ENCODE data around the gene TEX19. TPM values are rescaled to one million over a fixed set of nuclear protein-coding genes. Genes with fewer than 3 reads are reported as not detected.

The TEX19 gene
- total and polyA plus RNA-seq, 10 of the 15 experiments (the other 5 are each of a cell fraction or from before 2014, with no cell fraction given), result 0.03 to 0.32 (median 0.13) TPM; not detected in 3

DNA sequence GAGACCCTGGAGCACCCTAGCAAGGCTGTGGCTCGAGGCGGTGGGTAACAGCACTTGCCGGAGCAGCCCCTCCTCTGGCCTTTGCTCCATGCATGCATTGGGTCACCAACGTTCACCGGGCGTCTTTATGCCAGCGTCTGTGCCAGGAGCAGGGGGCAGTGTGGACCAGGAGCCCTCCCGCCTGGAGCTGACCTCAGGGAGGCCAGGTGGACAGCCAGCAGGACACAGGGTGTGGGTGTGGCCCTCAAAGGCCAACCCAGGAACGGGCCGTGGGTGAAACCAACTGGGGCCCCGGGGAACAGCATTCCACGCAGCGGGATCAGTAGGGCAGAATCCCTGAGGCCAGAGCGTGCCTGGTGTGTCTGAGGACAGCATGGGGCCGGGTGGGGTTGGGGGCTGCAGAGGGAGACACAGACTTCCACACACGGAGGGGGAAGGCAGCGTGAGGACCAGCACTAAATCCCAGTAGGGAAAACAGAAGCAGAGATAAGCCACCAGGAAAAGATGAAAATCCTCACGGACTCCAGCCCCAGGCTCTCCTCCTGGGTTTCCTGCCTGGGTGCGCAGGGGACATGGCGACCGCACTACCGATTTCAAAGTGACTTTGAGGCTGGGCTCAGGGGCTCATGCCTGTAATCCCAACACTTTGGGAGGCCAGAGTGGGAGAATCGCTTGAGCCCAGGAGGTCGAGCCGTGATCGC lies 38.8 kb upstream of the TEX19 start (continued):
- TF ChIP-seq, protein P1, sequence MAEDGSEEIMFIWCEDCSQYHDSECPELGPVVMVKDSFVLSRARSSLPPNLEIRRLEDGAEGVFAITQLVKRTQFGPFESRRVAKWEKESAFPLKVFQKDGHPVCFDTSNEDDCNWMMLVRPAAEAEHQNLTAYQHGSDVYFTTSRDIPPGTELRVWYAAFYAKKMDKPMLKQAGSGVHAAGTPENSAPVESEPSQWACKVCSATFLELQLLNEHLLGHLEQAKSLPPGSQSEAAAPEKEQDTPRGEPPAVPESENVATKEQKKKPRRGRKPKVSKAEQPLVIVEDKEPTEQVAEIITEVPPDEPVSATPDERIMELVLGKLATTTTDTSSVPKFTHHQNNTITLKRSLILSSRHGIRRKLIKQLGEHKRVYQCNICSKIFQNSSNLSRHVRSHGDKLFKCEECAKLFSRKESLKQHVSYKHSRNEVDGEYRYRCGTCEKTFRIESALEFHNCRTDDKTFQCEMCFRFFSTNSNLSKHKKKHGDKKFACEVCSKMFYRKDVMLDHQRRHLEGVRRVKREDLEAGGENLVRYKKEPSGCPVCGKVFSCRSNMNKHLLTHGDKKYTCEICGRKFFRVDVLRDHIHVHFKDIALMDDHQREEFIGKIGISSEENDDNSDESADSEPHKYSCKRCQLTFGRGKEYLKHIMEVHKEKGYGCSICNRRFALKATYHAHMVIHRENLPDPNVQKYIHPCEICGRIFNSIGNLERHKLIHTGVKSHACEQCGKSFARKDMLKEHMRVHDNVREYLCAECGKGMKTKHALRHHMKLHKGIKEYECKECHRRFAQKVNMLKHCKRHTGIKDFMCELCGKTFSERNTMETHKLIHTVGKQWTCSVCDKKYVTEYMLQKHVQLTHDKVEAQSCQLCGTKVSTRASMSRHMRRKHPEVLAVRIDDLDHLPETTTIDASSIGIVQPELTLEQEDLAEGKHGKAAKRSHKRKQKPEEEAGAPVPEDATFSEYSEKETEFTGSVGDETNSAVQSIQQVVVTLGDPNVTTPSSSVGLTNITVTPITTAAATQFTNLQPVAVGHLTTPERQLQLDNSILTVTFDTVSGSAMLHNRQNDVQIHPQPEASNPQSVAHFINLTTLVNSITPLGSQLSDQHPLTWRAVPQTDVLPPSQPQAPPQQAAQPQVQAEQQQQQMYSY (CRISPR knock-in tag; IDR thresholded peaks at IDR 0.05), result no peak
- no peak for TF ChIP-seq FOXM1 (IDR thresholded peaks at IDR 0.05; ENCODE audit: low read depth, low read length)
- TF ChIP-seq ESRRA (IDR thresholded peaks at IDR 0.05; ENCODE audit: low read length), result no peak
- no peak for TF ChIP-seq POLR2AphosphoS2 (IDR thresholded peaks at IDR 0.05; ENCODE audit: low read depth, low read length)
- TF ChIP-seq JUND (IDR thresholded peaks at IDR 0.05; ENCODE audit: low read depth, low read length), result no peak
- no peak for TF ChIP-seq NBN (IDR thresholded peaks at IDR 0.05)
- no peak for TF ChIP-seq ZNF687 (IDR thresholded peaks at IDR 0.05)
- no peak for TF ChIP-seq SUPT20H (IDR thresholded peaks at IDR 0.05; ENCODE audit: borderline replicate concordance, control insufficient read depth, low read depth, low read length)
- no peak for TF ChIP-seq NR2F1 (conservative IDR thresholded peaks at IDR 0.05)
